GM19099 (cell line): Measurements from ENCODE around the gene GAS2L1.

Experiments
- POLR2A ChIP-seq: IDR thresholded peaks from 3 replicates; pipeline ENCODE4 v1.6.1; 2011; ENCODE audit warnings: low read depth; ENCODE audit not compliant: insufficient read length; ENCODE audit errors: extremely low read depth

Gene GAS2L1

DNA sequence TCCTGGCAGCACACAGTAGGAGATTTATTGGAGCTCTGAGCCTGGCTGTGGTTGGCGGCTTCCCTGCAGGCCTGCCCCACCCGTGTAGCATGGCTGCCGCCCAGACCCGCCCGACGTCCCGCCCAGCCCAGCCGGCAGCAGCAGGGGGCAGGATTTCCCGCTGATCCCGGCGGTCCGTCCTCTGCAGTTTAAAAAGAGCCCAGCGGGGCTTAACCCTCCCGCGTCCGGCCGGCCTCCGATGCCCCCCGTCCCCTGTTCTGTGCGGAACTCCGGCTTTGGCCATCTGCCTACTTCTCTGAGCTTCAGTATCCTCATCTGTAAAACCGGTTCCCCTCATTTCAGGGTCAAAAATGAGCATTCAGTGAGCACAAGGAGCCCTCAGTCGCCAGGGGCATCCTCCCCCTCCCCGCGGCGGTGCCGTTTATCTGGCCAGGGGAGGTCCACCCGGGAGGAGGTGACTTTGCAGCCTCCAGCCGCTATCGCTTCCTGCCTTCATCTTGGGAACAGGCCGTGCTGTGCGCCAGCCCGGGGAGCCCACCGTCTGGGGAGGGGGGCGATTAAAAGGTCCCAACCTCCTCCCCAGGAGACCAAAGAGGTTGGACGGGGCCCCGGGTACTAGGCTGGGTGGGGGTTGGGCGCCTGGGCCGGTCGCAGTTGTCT lies at the start of gene GAS2L1:
Gene GAS2L1 (plus strand): TSS at position 476 of the 660 bp plus-strand sequence. CDS start 1,456 bp downstream, outside the sequence.
- TF ChIP-seq POLR2A: no peak

DNA sequence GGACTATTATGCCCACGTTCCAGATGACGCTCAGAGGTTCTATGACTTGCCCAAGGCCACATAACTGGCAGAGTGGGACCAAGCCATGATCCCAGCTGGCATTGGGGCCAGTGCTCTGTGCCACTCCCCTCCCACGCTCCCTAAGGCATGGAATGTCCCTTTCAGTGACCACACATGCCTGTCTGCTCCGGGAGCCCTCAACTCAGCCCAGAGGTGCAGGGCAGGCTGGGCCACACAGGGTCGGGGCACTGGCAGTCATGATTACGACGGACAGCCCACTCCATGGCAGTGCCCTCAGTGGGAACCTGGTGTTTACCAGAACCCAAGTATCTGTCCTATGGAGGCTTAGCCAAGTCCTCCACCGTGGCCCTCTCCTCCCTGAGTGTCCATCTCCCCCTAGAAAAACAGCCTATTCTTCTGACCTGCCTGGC lies 48.7 kb upstream of the GAS2L1 start:
- no peak for TF ChIP-seq POLR2A

DNA sequence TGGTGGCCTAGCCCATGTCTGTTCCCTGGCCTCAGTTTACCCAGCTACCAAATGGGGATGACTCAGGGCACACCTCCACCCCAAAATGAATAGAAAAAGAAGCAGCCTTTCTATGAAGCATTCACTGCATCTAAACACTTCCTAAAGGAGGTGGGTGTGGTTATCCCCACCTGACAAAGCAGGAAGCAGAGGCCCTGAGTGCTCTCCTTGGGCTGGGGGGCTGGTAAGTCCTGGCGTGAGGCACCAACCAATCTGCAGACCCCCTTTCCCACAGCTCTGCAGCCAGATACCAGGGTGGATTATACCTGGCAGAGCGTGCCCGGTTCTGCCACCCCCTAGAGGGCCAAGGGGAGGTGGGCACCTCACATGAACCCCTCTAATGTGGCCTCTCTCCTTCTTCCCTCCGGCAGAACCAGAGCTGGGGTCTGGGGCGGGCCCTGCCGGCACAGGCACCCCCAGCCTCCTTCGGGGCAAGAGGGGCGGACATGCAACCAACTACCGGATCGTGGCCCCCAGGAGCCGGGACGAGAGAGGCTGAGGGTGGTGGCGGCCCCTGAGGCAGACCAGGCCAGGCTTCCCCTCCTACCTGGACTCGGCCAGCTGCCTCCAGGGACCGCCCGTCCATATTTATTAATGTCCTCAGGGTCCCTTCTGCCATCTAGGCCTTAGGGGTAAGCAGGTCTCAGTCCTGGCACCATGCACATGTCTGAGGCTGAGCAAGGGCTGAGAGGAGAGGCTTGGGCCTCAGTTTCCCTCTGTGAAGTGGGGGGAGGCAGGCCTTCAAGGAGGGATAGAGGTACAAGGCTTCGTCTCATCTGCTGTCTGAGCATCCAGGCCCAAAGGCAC lies 47.8 kb upstream of the GAS2L1 start:
- no peak for TF ChIP-seq POLR2A

DNA sequence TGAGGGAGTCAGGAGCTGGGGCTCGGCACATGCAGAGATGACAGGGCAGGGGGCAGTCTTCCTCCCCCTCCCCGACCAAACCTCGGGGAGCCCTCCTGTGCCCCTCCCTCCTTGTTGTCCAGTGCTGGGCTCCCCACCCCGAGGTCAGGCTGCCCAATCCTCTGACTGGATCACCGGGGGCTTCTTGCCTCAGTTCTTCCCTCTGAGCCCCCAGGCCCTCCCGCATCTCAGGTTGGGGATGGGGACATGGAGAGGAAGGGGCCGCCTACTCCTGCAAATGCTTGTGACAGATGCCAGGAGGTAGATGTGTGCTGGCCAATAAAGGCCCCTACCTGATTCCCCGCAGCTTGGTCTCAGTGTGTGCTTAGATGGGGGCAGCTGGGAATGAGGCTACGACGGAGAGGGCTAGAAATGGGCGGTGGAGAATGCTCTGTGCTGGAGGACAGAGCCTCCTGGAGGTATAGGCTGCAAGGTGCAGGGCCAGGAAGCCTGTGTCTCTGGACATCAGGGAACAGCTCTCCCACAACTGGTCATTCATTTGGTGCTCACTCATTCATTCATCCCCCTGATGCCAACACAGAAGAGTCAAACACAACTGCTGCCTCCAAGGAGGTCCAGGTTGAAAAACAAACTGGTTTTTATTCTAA lies 47.1 kb upstream of the GAS2L1 start:
- TF ChIP-seq POLR2A: no peak

DNA sequence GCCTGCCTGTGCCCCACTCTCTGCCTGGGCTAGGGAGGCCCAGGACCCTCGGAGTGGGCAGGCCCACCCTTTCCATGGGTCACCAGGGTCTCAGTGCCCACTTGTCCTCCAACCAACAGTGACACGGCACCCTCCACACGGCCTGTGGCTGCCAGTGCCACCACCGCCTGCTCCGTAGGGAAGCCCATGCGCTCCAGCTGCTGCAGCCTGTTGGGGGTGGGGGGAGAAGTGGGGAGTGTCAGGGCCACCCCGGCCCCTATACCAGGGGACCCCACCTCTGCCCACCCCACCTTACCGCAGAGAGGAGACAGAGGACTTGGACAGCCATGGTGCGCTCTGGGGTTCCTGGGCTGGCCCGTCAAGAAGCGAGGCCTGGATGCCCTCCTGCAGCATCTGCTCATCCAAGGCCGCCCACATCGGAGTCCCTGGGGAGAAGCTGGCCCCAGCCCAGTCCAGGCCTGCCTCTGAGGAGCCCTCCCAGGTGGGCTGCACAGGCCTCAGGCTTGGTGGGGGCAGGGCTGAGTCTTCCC lies 46.4 kb upstream of the GAS2L1 start:
- TF ChIP-seq POLR2A: no peak

DNA sequence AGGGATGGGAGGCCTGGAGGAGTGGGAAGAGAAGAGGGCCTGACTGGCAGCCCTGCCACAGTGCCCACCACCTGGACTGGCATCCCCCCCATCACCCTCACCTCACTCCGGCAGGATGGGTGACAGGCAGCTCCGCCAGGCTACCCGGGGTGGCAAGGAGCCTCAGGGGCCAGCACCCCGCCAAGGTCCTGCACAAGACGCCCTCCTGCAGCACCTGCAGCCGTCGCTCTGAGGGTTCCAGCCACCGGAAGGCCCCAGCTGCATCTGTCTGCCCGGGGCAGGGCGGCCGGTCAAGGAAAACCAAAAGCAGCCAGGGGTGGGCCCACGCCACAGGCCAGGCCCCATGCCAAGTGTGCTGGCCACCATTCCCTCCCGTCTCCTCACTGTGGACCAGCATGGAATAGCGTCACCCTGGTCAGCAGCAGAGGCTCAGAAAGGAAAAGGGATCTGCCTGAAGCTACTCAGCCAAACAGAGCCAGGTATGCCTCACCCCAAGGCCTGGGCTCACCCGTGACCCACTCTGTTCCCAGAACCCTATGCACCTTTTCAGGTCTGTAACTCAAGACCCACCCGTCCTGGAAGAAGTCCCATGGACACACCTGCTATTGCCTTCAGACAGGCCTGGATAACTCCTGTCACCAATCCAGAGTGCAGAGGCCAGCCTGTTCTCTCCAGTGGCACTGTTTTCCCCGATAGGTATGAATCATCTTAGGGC lies 45.7 kb upstream of the GAS2L1 start:
- TF ChIP-seq POLR2A: no peak

DNA sequence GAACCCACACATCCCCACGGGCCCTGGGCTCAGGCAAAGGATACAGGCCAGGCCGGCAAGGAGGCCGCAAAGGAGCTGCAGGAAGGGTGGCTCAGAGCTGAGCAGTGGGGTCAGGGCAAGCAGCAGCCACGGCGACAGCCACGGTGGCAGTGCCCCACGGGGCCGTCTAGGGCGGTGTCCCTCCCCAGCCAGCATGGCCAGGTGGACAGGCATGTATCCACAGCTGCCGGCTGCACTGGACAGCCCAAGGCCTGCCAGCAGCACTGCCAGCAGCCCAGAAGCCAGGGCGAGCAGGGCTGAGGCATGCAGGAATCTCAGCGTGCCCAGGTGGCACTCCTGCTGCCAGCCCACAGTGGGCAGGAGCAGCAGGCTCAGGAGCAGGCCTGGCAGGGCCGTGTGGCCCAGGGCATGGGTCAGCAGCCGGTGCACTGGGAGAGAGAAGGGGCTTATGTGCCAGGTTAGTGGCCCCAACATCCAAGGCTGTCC lies 42.6 kb upstream of the GAS2L1 start:
- no peak for TF ChIP-seq POLR2A

DNA sequence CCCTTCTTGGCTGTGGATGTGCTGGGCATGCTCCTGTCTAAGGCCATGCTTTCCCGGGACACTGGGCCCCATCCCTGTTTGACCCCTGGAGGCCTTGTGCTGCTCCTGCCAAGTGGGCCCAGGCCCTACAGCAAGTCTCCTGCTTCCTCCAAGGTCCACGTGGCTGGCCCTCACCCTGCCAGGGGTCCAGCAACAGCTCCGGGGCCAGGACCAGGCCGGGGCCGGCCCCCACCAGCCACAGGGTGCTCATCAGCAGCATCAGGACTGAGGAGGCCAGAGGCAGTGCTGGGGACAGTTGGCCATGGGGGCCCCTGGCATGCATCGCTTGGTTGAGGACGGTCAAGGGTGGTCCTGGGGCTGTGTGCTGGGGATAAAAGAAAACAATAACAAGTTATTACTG lies 41.1 kb upstream of the GAS2L1 start:
- no peak for TF ChIP-seq POLR2A

DNA sequence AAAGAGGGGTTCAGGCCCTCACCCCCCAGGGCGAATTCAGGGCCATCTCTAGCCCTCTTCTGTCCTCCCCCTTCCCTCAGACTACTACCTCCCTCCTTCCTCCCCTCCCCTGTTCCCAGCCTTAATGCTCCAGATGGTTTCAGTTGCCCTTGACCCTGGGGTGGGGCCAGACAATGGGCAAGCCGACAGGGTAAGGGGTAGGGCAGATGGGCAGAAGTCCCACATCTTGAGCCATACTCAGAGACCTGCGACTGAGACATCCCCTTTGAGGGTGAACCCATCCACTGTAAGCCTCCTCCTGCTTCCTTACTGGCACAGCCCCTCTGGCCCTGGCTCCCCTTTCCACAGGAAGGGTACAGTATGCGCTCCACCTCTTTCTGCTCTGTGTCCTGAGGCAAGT lies 40.5 kb upstream of the GAS2L1 start:
- no peak for TF ChIP-seq POLR2A

DNA sequence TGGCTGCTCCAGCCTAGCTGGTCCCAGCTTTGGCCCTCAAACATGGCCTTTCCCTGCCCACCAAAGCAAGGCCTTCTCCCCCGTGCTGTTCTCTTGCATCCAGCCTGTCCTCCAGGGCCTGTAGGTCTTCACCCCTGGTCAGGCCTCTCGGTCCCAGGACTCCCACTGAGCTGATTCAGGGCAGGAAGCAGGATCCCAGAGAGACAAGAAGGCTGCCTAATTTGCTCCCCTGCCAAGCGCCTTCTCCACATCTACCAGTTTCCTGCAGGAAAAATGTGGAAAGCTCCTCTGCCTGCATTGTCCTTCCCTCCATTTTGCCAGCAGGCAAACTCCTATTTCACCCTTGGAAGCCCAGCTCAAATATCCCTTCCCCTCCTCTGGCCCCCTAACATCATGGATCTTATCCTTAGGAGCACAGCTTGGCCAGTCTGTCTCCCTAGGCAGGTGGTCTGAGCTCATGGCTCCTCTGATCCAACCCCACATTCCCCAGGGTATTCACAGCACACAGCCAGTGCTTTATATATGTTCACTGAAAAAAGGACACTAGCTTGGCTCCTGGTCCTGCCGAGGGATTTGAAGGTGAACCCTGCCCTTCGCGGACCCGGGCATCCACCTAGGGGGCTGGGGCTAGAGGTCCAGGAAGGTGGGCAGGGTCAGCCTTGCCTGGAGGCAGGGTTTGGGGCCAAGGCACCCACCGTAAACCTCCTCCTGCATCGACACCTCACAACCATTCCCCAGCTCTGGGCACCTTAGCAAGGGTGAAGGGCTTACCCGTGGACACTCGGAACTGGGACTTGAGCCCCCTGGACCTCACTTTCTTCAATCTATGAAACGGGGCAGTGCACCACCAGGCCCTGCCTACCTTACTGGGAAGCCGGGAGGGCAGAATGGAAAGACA lies 39.6 kb upstream of the GAS2L1 start:
- TF ChIP-seq POLR2A: no peak

DNA sequence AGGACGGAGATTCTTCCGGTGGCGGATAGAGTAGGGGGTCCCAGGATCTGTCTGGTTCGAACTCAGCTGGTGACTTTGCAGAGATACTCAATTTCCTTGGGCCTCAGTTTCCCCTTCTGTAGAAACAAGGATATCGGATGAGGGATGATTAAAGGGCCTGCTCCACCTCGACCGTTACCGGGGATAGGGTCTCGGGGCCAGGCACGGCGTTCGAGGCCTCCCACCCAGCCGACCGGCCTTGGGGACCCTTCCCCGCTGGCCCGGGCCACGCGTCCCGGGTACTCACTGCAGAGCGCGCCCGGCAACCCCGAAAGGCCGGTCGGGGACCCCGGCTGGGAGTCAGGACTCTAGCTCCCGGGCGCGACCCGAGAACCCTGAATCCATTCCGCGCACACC lies 39.0 kb upstream of the GAS2L1 start:
- TF ChIP-seq POLR2A: no peak

DNA sequence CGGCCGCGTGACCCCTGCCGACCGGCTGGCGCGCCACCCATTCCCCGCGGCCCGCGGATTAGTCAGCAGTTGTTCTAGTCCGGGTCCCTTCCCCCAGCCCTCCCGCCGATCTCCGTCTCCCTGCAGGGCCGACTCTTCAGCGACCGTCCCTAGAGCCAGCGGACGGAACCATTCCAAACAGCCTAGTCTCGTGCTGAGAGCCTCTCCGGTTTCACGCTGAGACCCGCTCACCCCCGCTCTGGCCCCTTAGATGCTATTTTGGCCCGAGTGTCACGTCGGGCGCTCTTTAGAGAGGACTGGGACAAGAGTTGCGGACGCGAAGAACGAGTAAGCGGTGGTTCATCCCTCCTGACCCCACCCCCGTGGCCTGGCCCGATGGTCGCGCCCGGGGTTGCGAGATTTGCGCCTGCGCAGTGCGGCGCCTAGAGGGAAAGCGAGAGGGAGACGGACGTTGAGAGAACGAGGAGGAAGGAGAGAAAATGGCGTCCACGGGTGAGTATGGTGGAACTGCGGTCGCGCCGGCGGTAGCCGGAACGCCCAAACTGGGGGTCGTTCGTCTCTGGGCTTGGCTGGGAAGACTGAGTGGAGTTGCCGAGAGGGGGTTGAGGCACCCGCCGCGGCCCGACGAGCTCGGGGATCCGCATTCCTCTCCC lies 38.5 kb upstream of the GAS2L1 start, which contains the start of the genes EWSR1 and RHBDD3:
Gene EWSR1 (plus strand): TSS at position 411 of the 653 bp plus-strand sequence. CDS start 69 bp downstream, at position 480.
Gene RHBDD3 (minus strand): TSS at position 124 of the 653 bp plus-strand sequence. CDS start 2,355 bp downstream, outside the sequence.
- TF ChIP-seq POLR2A: peak; percentile 76

DNA sequence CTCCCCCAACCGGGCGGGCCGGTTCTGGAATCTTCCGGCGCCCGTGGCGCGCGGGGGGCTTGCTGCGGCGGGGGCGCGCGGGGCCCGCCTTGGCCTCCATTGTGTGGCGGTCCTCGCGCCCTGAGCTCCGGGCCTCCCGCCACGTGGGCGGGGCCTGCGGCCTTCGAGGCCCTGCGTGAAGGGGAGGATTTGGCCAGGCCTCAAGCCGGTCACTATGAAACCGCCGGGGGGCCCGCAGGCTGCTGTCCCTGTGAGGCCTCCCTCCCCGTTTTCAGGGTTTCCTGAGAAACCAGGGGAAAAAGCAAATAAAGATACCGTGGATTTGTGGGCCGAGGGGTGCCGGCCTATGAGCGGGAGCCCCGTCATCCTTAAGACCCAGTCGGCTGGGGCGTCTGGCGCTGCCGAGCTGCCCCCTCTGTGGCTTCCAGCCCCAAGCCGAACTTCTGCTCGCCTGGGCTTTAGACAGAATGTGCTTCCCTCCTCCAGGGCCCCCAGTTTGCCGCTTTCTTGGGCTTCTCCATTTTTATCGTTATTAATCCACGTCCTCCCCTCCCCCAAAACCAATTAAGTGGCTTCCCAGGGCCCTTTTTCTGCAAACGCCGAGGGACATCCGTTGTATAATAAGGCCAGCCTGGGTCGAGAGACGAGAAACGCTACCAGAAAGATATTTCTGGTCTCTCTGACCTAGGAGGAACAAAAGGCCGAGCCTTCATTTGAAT lies 37.8 kb upstream of the GAS2L1 start:
- TF ChIP-seq POLR2A: no peak

DNA sequence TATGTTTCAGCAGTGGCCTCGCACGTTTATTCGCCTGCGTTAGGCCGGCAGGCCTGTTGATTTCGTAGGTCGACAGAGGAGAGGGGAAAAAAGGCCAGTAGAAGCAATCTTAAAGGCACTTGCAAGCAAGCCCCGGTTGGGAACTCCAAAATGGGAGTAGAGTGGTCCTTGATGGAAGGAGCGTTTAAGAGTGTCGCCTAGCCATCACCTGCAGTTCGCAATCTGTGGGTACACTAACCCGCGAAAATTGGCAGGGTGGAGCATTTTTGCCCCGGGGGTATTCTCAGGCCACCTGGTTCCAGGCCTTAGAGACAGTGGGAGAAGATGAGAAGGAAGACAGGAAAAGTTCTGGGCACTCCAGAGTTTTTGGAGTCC lies 37.2 kb upstream of the GAS2L1 start:
- no peak for TF ChIP-seq POLR2A
